ENCODE data around the gene DBI.

The DBI gene

GRCh38 chr2:119366649-119367471 lies at the start of gene DBI, which contains the start of gene C2orf76:
Gene DBI (plus strand): TSS chr2:119366977. CDS start chr2:119367052, 75 bp downstream.
Gene C2orf76 (minus strand): TSS chr2:119366834. CDS start chr2:119339959, 26,875 bp downstream.
- DNase-seq, result peak; percentile 95

- no peak for DNase-seq
Observed at GRCh38 chr2:119317554-119317953, 49.2 kb upstream of the DBI start.

GRCh38 chr2:119319593-119319992 lies 47.2 kb upstream of the DBI start:
- no peak for DNase-seq

GRCh38 chr2:119323459-119323858 lies 43.3 kb upstream of the DBI start:
- no peak for DNase-seq

GRCh38 chr2:119324685-119325270 lies 42.0 kb upstream of the DBI start:
- DNase-seq, result no peak

GRCh38 chr2:119326938-119327337 lies 39.8 kb upstream of the DBI start:
- DNase-seq, result peak; percentile 96

GRCh38 chr2:119327431-119327830 lies 39.3 kb upstream of the DBI start:
- DNase-seq, result no peak

- DNase-seq, result no peak
Observed at GRCh38 chr2:119332953-119333352, 33.8 kb upstream of the DBI start.

- DNase-seq, result peak; percentile 3
Observed at GRCh38 chr2:119333360-119333759, 33.4 kb upstream of the DBI start.

GRCh38 chr2:119333833-119334232 lies 32.9 kb upstream of the DBI start:
- DNase-seq, result no peak

- no peak for DNase-seq
Observed at GRCh38 chr2:119337749-119338148, 29.0 kb upstream of the DBI start.

GRCh38 chr2:119338272-119338671 lies 28.5 kb upstream of the DBI start:
- peak; percentile 44 for DNase-seq

- DNase-seq, result peak; percentile 82
Observed at GRCh38 chr2:119338826-119339561, 27.8 kb upstream of the DBI start.

- no peak for DNase-seq
Observed at GRCh38 chr2:119339562-119339923, 27.2 kb upstream of the DBI start.

- no peak for DNase-seq
Observed at GRCh38 chr2:119341684-119342083, 25.1 kb upstream of the DBI start.

- DNase-seq, result no peak
Observed at GRCh38 chr2:119349289-119349688, 17.5 kb upstream of the DBI start.

GRCh38 chr2:119350311-119350998 lies 16.3 kb upstream of the DBI start:
- peak; percentile 26 for DNase-seq

GRCh38 chr2:119352357-119352756 lies 14.4 kb upstream of the DBI start:
- peak; percentile 92 for DNase-seq

- DNase-seq, result no peak
Observed at GRCh38 chr2:119354860-119355259, 11.9 kb upstream of the DBI start.

GRCh38 chr2:119359774-119360173 lies 7.0 kb upstream of the DBI start:
- DNase-seq, result peak; percentile 38

- DNase-seq, result no peak
Observed at GRCh38 chr2:119360423-119360966, 6.3 kb upstream of the DBI start.

GRCh38 chr2:119364798-119365197 lies 2.0 kb upstream of the DBI start:
- no peak for DNase-seq

GRCh38 chr2:119365436-119365835 lies 1.3 kb upstream of the DBI start:
- DNase-seq, result no peak
